ENCODE measurements around the gene ESRRB.

Gene ESRRB

DNA sequence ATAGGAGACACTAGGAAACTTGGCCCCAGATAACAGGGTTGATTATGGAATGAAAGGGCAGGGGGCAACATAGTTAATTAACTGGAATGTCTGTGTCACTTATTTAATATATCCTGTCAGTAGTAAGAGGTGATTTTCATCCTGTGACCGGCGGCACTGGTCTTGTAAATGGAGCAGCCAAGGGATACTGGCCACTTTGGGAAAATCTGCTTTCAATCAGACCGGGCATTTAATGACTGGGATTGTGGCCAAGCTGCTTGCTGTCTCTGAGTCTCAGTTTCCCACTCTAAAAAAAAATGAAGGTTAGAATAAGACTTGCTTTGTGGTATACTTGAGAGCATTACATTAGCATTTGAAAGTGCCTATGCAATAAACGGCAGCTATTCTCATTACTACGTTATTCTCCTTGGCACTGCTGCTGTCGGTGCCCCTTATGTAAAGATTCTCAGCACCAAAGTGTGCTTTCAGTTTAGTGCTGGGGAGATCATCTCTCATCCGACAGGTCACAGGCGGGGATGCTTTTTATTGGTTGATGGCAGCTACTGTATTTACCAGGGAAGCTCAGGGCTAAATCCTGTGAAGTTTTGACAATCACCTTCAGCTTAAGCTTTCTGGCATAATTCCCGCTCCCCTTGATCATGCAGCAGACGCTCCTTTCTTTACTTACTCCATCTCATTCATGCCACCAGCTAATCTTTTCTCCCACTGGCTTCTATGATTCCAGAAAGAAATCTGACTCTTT is 162.1 kb downstream of the ESRRB start:
- no peak for DNase-seq (ENCODE audit: low read depth in 2 of 3, low spot score in 1 of 3)

GRCh38 chr14:76538648-76539008 is 162.7 kb downstream of the ESRRB start:
- DNase-seq (ENCODE audit: low read depth in 2 of 3, low spot score in 1 of 3): no peak

GRCh38 chr14:76539130-76539529 is 163.2 kb downstream of the ESRRB start:
- no peak for DNase-seq (ENCODE audit: low read depth in 2 of 3, low spot score in 1 of 3)

DNA sequence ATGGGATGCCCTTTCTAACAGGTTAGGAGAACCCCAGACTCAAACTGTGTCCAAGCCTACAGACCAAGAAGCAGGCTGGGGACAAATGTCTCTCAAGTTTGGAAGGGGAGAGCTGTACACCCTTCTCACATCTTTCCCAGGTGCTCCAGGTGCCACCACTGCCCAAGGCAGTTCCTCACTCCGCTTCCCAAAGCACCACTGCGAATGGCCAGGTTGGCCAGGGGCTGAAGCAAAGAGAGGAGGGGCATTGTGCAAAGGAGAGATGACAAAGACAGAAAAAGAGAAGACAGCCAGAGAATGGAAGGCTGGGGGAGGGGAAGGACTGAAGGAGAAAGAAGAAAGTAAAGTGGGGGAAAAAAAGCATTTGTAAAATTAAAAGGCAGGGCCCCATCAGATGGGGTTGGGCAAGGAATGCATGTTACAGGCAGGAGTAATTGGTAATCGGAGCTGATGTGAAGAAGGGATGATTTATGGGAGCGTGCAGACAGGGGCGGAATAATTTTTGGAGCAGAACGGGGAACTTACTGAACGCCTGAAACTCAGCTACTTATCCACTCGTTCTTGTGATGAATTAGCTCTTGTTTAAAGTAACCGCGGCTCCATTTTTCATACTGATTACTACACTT is 165.8 kb downstream of the ESRRB start:
- DNase-seq (ENCODE audit: low read depth in 2 of 3, low spot score in 1 of 3): no peak

- peak in 1 of 3 donors; percentile 15 for DNase-seq (ENCODE audit: low read depth in 2 of 3, low spot score in 1 of 3)
Observed at GRCh38 chr14:76546426-76547221, 170.7 kb downstream of the ESRRB start.

DNA sequence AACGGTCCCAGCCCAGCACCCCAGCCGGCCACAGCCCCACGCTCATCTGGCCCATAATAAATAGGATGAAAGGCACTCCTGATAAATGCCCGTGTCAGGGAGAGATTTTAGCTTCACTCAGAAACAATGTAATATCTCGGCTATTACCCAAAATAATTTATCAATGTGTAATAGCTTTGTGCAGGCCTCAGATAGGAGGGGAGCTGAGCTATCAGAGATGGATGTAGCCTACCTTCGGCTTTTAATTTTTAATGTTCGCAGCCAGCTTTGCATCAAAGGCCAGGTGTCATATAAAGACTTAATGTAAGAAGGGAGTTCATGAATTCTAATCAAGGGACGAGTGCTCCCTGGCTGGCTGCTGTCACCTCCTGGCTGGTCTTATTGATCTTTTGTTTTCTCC is 171.9 kb downstream of the ESRRB start:
- no peak for DNase-seq (ENCODE audit: low read depth in 2 of 3, low spot score in 1 of 3)

GRCh38 chr14:76550534-76550933 is 174.6 kb downstream of the ESRRB start:
- no peak for DNase-seq (ENCODE audit: low read depth in 2 of 3, low spot score in 1 of 3)

- DNase-seq (ENCODE audit: low read depth in 2 of 3, low spot score in 1 of 3): no peak
Observed at GRCh38 chr14:76551116-76551515, 175.2 kb downstream of the ESRRB start.
